HG03039 (cell line): Measurements from ENCODE around the gene DLL3.

ENCODE experiments used
- ATAC-seq: cut with Tn5 transposase; IDR thresholded peaks from one replicate; pipeline ENCODE4 v1.9.1; 2021; ENCODE audit warnings: mild to moderate bottlenecking, moderate library complexity; ENCODE audit not compliant: unreplicated experiment

Gene DLL3

DNA sequence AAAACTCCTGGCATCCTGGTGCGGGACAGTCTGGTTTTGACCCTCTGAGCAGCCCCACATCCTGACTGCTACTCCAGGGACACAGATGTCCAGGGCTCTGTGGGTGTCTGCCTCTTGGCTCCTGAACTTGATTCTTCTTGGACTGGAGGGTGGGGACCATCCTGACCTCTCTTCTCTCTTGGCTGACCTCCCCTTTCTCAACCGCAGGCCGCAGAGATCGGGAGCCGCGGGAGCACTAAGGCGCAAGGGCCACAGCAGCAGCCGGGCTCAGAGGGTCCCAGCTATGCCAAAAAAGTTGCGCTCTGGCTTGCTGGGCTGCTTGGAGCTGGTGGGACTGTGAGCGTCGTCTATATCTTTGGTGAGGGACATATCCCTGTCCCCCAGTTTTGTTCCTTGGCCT, 17.1 kb upstream of the DLL3 start:
- no peak for ATAC-seq

DNA sequence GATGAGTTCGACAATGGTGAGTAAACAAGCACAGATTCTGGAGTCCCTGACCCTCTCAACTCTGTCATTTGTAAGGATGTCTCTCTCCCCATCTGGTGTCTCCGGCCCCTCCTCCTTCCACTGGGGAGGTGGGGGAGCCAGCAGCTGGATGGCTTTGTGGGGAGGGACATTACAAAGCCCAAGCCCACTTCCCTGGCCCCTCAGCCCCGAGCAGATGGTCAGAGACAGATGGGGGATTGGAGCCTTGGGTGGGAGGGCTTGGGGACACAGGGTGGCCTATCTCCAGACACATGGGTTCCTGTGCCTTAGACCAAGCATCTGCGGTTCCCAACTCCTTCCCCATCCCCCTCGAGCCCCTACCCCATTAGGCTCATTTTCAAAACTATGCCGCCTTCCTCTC, 15.6 kb upstream of the DLL3 start:
- no peak for ATAC-seq

DNA sequence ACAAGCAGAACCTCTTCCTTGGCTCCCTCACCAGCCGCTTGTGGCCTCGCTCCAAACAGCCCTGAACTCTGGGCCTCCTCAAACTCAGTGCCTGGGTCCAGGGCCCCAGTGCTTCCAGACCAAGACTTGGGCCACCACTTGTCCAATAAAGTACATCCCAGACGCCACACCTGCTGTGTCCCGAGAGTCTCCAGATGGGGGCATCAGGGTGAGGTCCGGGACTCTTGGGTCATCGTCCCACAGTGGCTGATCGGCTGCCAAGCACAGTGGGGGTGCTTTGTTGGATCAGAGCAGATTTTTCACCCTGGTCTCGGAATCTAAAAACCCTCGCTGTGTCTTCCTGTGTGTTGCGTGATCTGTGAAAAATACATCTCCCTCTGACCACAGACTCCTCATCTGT, 9.0 kb upstream of the DLL3 start:
- no peak for ATAC-seq

DNA sequence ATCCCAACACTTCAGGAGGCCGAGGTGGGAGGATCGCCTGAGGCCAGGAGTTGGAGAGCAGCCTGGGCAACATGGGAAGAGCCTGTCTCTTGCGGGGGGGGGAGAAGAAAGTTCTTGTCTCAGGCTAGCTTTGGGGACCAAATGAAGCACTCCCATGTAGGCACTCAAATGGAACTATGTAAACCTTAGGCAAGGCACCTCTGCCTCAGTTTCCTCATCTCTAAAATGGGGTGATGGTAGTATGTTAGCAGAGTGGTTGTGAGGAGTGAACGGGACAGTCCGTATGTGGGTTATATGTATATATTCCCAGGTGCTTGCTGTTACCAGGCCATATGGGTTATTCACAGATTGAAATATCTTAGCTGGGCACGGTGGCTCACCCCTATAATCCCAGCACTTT, 6.5 kb upstream of the DLL3 start:
- ATAC-seq, result no peak

DNA sequence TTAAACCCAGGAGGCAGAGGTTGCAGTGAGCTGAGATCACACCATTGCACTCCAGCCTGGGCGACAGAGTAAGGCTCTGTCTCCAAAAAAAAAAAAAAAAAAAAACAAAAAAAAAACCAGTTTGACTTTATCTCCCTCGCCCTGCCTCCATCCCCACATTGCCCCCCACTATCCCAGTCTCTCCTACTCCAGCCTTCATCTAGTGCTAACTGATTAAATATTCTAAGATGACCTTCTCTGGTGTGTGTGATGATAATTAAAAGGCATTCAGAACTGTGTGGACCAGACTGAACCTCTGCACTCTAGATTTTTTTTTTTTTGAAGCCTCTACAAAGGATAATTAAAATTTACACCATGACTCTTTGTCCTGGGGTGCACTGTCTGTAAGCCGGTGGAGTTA, 6.0 kb upstream of the DLL3 start:
- no peak for ATAC-seq

DNA sequence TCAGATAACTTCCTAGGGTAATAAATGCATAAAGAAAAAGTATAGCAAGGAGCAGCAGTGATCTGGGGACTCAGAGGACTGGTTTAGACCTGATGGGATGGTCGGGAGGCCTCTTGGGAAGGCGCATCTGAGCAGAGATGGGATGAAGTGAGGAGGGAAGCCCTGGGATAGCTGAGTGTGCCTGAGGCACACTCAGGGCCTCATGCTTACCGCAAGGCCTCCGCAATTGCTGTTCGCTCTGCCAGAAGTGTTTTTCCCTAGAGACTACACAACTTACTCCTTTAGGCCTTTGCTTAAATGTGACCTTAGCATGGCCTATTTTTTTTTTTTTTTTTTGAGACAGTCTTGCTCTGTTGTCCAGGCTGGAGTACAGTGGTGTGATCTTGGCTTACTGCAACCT, 4.1 kb upstream of the DLL3 start:
- no peak for ATAC-seq

DNA sequence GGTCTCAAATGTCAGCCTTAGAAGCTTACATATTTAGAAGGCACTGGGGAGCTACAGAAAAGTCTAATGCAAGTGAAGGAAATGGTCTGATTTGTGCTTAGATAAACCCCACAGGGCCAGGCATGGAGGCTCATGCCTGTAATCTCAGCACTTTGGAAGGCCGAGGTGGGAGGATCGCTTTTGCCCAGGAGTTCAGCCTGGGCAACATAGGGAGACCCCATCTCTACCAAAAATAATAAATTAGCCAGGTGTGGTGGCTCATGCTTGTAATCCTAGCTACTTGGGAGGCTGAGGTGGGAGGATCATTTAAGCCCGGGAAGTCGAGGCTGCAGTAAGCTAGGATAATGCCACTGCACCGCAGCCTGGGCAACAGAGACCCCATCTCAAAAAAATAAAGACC, 2.7 kb upstream of the DLL3 start:
- ATAC-seq, result no peak

DNA sequence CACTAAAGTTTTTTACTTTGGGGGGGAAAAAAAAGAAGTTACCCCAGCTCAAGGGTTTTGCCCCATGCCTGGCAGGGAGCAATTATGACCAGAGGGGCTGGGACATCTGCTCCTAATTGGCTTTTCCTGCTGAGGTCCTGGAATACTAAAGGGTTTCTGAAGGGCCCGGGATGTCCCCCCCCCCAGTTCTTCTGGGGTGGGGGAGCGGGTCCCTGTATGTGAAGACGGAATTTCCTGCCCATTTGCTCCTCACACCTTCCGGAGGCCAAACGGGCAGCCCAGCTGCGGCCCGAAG, 1.1 kb upstream of the DLL3 start:
- ATAC-seq, result no peak

DNA sequence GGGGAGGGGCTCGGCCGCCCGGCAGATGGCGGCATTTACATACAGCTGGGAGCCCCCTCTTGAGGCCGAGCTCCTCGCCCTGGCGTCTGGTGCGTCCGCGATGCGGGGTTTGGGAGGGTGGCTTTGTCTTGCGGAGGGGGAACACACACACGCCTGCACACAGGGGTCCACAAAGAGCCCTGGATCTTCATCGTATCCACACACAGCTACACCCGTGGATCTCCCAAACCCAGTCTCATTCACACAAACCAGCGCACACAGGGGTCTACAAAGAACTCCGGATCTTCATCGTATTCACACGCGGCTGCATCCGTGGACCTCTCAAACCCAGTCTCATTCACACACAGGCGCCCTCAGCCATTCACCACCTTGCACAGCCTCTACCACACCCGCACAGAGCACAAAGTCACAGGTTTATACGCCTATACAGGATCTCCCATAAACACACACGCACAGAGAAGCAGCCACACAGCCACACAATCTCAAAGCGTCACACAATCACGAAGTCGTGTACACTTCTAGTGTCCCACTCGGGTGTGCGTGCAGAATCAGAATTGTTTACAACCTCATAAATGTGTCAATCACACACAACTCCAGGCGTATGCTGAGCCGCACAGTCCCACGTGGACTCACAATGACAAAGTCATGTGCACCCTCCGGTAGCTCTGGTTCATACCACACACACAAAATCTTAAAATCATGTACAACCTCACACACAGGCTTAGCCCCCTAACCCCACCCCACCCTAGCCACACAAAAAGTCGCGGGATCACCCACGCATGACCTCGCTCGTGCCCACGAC, 550 bp upstream of the DLL3 start:
- no peak for ATAC-seq

DNA sequence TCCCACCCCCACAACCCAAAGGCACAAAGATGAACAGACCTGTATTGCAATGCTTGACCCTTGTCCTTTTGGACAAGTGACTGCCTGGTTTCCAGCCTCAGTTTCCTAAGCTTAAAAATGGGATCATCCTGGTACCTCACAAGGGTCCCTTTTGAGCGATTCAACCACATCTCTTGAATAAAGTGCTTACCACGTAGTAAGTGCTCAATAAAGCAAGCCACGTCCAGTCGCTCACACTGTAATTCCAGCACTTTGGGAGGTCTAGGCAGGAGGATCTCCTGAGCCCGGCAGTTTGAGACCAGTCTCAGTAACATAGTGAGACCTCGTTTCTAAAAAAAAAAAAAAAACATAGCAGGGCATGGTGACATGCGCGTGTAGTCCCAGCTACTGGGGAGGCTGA, 1.2 kb downstream of the DLL3 start:
- ATAC-seq, result no peak

DNA sequence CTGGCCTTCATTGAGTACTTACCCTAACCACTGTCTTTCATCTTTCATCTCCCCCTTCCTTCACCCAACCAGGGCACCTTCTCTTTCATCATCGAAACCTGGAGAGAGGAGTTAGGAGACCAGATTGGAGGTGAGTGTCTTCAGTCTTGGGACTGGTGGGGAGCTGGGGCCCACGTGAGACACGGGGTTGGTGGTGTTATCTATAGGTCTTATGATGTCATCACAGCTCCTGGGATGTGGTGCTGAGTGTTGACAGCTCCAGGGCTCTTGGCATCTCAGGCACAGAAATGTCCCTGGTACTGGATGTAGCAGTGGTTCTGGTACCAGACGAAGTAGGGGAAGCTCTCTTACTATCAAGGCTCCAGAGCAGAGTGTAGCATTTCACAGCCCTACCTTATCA, 1.8 kb downstream of the DLL3 start:
- no peak for ATAC-seq

DNA sequence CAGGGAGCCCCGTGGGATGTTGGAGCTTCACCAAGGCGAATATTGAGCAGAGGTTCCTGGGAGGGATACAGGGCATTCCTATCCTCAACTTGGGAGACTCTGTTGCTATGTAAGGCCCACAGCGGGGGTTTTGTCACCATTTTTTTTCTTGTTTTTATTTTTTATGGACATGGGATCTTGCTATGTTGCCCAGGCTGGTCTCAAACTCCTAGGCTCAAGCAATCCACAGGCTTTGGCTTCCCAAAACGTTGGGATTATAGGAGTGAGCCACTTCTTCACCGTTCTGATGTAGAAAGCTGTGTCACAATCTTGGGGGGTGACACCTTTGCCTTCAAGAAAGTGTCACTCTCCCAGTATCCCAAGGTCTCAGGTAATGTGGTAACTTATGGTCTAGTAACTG, 2.6 kb downstream of the DLL3 start:
- no peak for ATAC-seq

DNA sequence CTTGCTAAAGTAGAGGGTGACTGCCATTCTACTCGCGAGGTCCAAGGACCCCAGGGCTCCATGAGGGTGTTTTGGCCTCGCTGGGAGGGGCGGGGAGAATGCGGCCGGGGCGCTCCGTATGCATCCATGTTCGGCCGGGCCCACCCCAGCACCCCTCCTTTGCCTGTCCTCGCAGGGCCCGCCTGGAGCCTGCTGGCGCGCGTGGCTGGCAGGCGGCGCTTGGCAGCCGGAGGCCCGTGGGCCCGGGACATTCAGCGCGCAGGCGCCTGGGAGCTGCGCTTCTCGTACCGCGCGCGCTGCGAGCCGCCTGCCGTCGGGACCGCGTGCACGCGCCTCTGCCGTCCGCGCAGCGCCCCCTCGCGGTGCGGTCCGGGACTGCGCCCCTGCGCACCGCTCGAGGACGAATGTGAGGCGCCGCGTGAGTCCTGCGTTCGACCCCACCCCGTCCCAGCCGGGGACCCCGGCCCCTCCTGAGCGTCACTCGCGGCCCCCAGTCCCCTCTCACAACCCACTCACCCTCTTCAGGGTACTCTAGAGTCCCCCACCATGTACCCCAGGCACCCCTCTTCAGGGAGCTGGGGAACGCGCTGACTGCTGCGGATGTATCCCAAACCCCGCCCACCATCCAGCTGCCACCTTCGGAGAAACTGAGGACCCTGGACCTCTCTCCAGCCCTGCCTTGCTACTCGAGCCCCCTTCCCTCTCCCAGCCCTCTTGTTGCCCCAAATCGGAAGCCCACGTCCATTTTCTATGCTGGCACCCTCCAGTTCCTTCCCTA, 4.1 kb downstream of the DLL3 start:
- no peak for ATAC-seq

DNA sequence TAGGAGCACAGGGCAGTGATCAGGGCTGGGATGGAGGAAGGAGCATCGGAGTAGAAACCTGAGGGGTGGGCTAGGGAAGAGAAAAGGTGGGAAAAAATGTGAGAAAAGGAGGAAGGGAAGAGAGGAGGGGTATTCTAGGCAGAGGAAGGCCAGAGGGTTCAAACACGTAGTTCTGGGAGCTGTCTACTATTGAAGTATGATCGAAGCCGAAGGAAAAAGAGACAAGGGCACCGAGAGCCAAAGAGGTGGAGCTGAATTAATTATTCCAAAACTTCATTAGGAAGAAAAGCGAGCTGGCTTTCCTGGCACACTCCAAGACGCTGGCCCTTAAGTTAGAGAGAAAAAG, 7.8 kb downstream of the DLL3 start:
- ATAC-seq, result no peak

DNA sequence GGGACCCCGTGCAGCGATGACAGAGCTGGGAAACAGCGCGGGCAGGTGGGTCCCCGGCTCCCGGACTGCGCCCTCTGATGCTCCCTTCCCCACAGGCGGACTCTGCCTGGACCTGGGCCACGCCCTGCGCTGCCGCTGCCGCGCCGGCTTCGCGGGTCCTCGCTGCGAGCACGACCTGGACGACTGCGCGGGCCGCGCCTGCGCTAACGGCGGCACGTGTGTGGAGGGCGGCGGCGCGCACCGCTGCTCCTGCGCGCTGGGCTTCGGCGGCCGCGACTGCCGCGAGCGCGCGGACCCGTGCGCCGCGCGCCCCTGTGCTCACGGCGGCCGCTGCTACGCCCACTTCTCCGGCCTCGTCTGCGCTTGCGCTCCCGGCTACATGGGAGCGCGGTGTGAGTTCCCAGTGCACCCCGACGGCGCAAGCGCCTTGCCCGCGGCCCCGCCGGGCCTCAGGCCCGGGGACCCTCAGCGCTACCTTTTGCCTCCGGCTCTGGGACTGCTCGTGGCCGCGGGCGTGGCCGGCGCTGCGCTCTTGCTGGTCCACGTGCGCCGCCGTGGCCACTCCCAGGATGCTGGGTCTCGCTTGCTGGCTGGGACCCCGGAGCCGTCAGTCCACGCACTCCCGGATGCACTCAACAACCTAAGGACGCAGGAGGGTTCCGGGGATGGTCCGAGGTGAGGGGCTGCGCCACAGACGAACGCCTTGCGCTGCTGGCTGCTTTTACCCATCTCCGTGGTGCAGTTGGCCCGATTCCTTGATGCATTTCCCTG, 8.4 kb downstream of the DLL3 start:
- ATAC-seq, result no peak

DNA sequence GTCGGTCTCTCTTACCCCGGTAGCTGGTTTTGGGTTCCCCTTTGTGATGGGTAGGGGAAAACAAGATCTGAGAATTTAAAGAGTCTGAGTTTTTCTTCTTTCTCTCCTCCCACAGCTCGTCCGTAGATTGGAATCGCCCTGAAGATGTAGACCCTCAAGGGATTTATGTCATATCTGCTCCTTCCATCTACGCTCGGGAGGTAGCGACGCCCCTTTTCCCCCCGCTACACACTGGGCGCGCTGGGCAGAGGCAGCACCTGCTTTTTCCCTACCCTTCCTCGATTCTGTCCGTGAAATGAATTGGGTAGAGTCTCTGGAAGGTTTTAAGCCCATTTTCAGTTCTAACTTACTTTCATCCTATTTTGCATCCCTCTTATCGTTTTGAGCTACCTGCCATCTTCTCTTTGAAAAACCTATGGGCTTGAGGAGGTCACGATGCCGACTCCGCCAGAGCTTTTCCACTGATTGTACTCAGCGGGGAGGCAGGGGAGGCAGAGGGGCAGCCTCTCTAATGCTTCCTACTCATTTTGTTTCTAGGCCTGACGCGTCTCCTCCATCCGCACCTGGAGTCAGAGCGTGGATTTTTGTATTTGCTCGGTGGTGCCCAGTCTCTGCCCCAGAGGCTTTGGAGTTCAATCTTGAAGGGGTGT, 9.1 kb downstream of the DLL3 start:
- ATAC-seq, result no peak

DNA sequence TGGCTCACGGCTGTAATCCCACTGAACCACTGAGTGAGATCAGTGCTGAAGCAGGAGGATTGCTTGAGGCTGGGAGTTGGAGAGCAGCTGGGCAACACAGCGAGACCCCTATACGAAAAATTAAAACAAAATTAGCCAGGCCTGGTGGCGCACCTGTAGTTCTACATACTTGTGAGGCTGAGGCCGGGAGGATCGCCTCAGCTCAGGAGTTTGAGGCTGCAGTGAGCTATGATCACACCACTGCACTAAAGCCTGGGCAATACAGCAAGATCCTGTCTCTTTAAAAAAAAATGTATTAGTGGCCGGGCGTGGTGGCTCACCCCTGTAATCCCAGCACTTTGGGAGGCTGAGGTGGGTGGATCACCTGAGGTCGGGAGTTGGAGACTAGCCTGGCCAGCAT, 9.9 kb downstream of the DLL3 start:
- no peak for ATAC-seq

DNA sequence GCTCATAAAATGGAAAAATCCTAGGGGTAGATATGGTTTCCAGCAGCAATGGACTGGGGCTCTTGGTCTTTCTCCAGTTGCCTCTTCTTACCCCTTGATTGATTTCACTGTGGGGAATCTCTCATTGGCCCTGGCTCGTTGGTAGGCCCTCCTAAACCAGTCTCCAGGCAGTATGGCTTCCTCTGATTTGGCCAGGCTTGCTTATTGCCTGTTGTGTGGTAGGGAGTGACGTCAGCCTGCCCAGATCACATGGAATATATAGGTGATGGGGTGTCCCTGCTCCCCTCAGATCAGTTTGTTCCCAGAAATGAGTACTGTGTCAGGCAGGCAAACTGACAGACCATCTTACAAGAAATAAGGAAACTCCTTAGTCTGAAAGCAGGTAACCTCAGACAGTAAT, 10.5 kb downstream of the DLL3 start:
- ATAC-seq, result no peak

DNA sequence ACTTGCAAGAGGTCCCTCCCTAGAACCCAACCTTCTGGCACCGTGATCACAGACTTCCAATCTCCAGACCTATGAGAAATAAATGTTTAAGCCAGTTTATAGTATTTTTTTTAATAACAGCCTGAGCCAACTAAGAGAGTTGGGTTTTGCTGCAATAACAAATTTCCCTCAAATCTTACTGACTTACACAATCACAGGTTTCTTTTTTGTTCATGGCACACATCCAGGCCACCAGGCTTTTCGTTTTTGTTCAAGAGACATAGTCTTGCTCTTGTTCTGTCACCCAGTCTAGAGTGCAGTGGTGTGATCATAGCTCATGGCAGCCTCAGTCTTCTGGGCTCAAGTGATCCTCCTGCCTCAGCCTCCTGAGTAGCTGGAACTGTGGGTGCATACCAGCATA, 14.2 kb downstream of the DLL3 start:
- no peak for ATAC-seq

DNA sequence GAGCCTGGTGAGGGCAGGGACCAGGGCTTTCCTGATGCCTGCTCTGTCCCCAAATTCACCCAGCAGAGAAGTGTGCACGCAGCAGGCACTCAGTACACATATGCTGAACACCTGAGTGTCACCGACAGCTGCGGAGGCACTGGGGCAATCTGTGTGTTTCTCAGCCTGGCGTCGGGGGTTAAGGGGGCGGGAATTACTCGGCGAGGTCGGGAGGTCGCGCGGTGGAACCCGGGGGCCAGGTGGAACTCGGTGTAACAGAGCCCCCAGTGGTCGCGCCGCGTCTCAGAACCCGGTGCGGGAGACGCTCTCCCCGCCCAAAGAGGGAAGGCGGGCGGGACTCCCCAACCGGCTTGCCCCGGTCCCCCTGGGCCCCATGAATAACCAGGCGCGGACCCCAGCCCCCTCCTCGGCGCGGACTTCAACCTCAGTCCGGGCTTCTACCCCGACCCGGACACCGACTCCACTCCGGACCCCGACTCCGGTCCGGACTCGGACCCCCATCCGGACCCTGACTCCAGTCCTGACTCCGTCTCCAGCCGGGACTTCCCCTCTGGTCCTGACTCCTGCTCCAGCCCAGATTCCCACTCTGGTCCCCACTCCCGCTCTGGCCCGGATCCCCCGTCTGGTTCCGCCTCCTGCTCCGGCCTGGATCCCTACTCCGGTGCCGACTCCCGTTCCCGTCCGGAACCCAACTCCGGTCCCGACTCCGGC, 16.2 kb downstream of the DLL3 start, which contains the start of gene SELENOV:
Gene SELENOV, plus strand, starts transcription at position 300 of the 711 bp plus-strand sequence. Its CDS starts 74 bp downstream, at position 374.
- ATAC-seq, result no peak
